SK-N-SH treated with all-trans-retinoic acid at 6 μM for 48 hours (cell line): ENCODE measurements around the gene IL17B.

Experiments used
- ATAC-seq: fragments of 200-7000 bp; cut with Tn5 transposase; 3 replicates; pipeline ENCODE4 v1.9.1; 2020; ENCODE audit warnings: mild to moderate bottlenecking, moderate library complexity
- ARNTL ChIP-seq: fragments of 450-650 bp; formaldehyde crosslinking; IDR thresholded peaks from 2 replicates; pipeline ENCODE4 v1.5.0; 2020; ENCODE audit warnings: low read depth, mild to moderate bottlenecking, moderate library complexity, borderline replicate concordance
- BACH2 ChIP-seq: fragments of 250-450 bp; sonication (Bioruptor Pico); IDR thresholded peaks from 2 replicates; pipeline ENCODE4 v1.9.0; 2021; ENCODE audit warnings: mild to moderate bottlenecking, borderline replicate concordance
- CREB5 ChIP-seq: fragments of 250-450 bp; sonication (Bioruptor Pico); IDR thresholded peaks from 2 replicates; pipeline ENCODE4 v1.5.1; 2020; ENCODE audit warnings: low read depth, mild to moderate bottlenecking, moderate library complexity
- CSDC2 ChIP-seq: fragments of 250-450 bp; sonication (Bioruptor Pico); IDR thresholded peaks from 2 replicates; pipeline ENCODE4 v1.5.0; 2020; ENCODE audit warnings: mild to moderate bottlenecking, moderate library complexity
- CSRNP3 ChIP-seq: fragments of 250-450 bp; sonication (Bioruptor Pico); IDR thresholded peaks from 2 replicates; pipeline ENCODE4 v1.5.1; 2021; ENCODE audit warnings: mild to moderate bottlenecking, moderate library complexity
- ESRRG ChIP-seq: fragments of 250-450 bp; sonication (Bioruptor Pico); IDR thresholded peaks from 2 replicates; pipeline ENCODE4 v1.6.1; 2021; ENCODE audit warnings: mild to moderate bottlenecking
- GLIS3 ChIP-seq: fragments of 250-450 bp; sonication (Bioruptor Pico); IDR thresholded peaks from 2 replicates; pipeline ENCODE4 v1.5.0; 2020; ENCODE audit warnings: mild to moderate bottlenecking, moderate library complexity
- ISL1 ChIP-seq: fragments of 250-450 bp; sonication (Bioruptor Pico); IDR thresholded peaks from 2 replicates; pipeline ENCODE4 v2.1.2; 2022; ENCODE audit warnings: mild to moderate bottlenecking, moderate library complexity
- OSR1 ChIP-seq: fragments of 250-450 bp; sonication (Bioruptor Pico); IDR thresholded peaks from 2 replicates; pipeline ENCODE4 v1.8.0; 2022; ENCODE audit warnings: moderate library complexity, mild to moderate bottlenecking, inconsistent platforms
- PATZ1 ChIP-seq: fragments of 250-450 bp; sonication (Bioruptor Pico); IDR thresholded peaks from 2 replicates; pipeline ENCODE4 v1.8.0; 2020; ENCODE audit warnings: mild to moderate bottlenecking, moderate library complexity, borderline replicate concordance
- POU6F1 ChIP-seq: fragments of 250-450 bp; sonication (Bioruptor Pico); IDR thresholded peaks from 2 replicates; pipeline ENCODE4 v1.8.0; 2021; ENCODE audit warnings: low read depth, mild to moderate bottlenecking, moderate library complexity, borderline replicate concordance
- RARB ChIP-seq: fragments of 250-450 bp; sonication (Bioruptor Pico); IDR thresholded peaks from 2 replicates; pipeline ENCODE4 v1.8.0; 2021; ENCODE audit warnings: mild to moderate bottlenecking, moderate library complexity
- TCF4 ChIP-seq: fragments of 250-450 bp; sonication (Bioruptor Pico); IDR thresholded peaks from 2 replicates; pipeline ENCODE4 v1.8.0; 2021; ENCODE audit warnings: mild to moderate bottlenecking, moderate library complexity, borderline replicate concordance
- TOX ChIP-seq: fragments of 250-450 bp; sonication (Bioruptor Pico); IDR thresholded peaks from 2 replicates; pipeline ENCODE4 v1.8.0; 2021; ENCODE audit warnings: mild to moderate bottlenecking, moderate library complexity, borderline replicate concordance
- TSHZ2 ChIP-seq: fragments of 250-450 bp; sonication (Bioruptor Pico); IDR thresholded peaks from 2 replicates; pipeline ENCODE4 v1.5.0; 2020; ENCODE audit warnings: mild to moderate bottlenecking, moderate library complexity
- ZC3H10 ChIP-seq: fragments of 250-450 bp; sonication (Bioruptor Pico); IDR thresholded peaks from 2 replicates; pipeline ENCODE4 v1.5.1; 2021; ENCODE audit warnings: mild to moderate bottlenecking, moderate library complexity
- ZFP30 ChIP-seq: fragments of 450-650 bp; formaldehyde crosslinking; IDR thresholded peaks from 2 replicates; pipeline ENCODE4 v1.5.0; 2022; ENCODE audit warnings: mild to moderate bottlenecking, moderate library complexity
- ZNF565 ChIP-seq: fragments of 450-650 bp; formaldehyde crosslinking; conservative IDR thresholded peaks from 2 replicates; pipeline ENCODE4 v1.5.0; 2020; ENCODE audit warnings: low read depth, mild to moderate bottlenecking, moderate library complexity
- ZNF70 ChIP-seq: fragments of 450-650 bp; formaldehyde crosslinking; IDR thresholded peaks from 2 replicates; pipeline ENCODE4 v1.5.0; 2020; ENCODE audit warnings: mild to moderate bottlenecking, moderate library complexity

The IL17B gene

GRCh38 chr5:149389552-149390495, 10.7 kb upstream of the IL17B start:
- ATAC-seq, result no peak
- TF ChIP-seq ESRRG, result no peak
- no peak for TF ChIP-seq TOX
- no peak for TF ChIP-seq RARB (CRISPR knock-in tag)

GRCh38 chr5:149388498-149389190, 9.6 kb upstream of the IL17B start:
- TF ChIP-seq ESRRG, result no peak
- TF ChIP-seq POU6F1 (CRISPR knock-in tag), result no peak
- TF ChIP-seq ZC3H10 (CRISPR knock-in tag), result no peak
- TF ChIP-seq TCF4, result no peak
- TF ChIP-seq TSHZ2 (CRISPR knock-in tag), result no peak

GRCh38 chr5:149387982-149388381, 8.9 kb upstream of the IL17B start:
- TF ChIP-seq OSR1 (CRISPR knock-in tag) (no peak), ZNF70 (CRISPR knock-in tag) (no peak), ZNF565 (no peak), ZFP30 (CRISPR knock-in tag) (no peak)
- TF ChIP-seq, all 23 proteins: peak for 0
- ATAC-seq, result no peak; the same call in 1 of the 3 replicates

More at GRCh38 chr5:149388498-149389190, 9.6 kb upstream of the IL17B start:
- no peak for ATAC-seq

- no peak; the same call in 2 of the 3 replicates for ATAC-seq
- no peak for TF ChIP-seq POU6F1 (CRISPR knock-in tag)
- TF ChIP-seq ZNF565, result no peak
- TF ChIP-seq ARNTL (CRISPR knock-in tag), result no peak
- no peak for TF ChIP-seq CSDC2 (CRISPR knock-in tag)
- no peak for TF ChIP-seq ESRRG
- no peak for TF ChIP-seq GLIS3
- no peak for TF ChIP-seq TCF4
- no peak for TF ChIP-seq ZFP30 (CRISPR knock-in tag)
- TF ChIP-seq ZC3H10 (CRISPR knock-in tag), result no peak
- TF ChIP-seq TSHZ2 (CRISPR knock-in tag), result no peak
- no peak for TF ChIP-seq CSRNP3 (CRISPR knock-in tag)
- no peak for TF ChIP-seq CREB5 (CRISPR knock-in tag)
- TF ChIP-seq ISL1 (CRISPR knock-in tag), result no peak
- no peak for TF ChIP-seq TOX
- TF ChIP-seq PATZ1, result no peak
- no peak for TF ChIP-seq BACH2
Observed at GRCh38 chr5:149387081-149387631, 8.1 kb upstream of the IL17B start.
